ENCODE measurements around the gene SP3.

Gene SP3

GRCh38 chr2:173968551-173968950 is 3.4 kb upstream of the SP3 start:
- Histone ChIP-seq H3K4me2 (ENCODE audit: low read length) (no peak overlapping the region), H4K20me1 (ENCODE audit: control insufficient read depth, insufficient read depth, low read depth, low read length) (no peaks in the 10 kb centered on the region), H3K4me1 (ENCODE audit: control insufficient read depth, low read length) (peaks cover 11% of the 10 kb centered on the region), H3K9me2 (replicated peaks; ENCODE audit: control insufficient read depth, low read length) (no peaks in the 10 kb centered on the region), H3K4me3 (ENCODE audit: low read length) (no peak overlapping the region), H3K36me3 (ENCODE audit: control insufficient read depth, low read length) (peaks cover 8% of the 10 kb centered on the region), H3F3A (ENCODE audit: control insufficient read depth, insufficient read depth) (0 out of 2 replicates have a peak, but pooled peaks cover 11% of the 10 kb centered on the region), H3K79me2 (ENCODE audit: control insufficient read depth, low read length) (peaks cover 16% of the 10 kb centered on the region), H3K9me3 (ENCODE audit: control insufficient read depth, insufficient read depth, low read length) (no peaks in the 10 kb centered on the region), H3K27ac (ENCODE audit: low read depth, low read length) (no peak overlapping the region), H3K27me3 (ENCODE audit: control insufficient read depth, low read length) (no peaks in the 10 kb centered on the region)
- TF ChIP-seq CTCF (IDR thresholded peaks at IDR 0.05; ENCODE audit: low read depth, low read length, poor library complexity, severe bottlenecking) (no peak), EZH2phosphoT487 (IDR thresholded peaks at IDR 0.05; ENCODE audit: borderline replicate concordance, low read length) (no peak)

DNA sequence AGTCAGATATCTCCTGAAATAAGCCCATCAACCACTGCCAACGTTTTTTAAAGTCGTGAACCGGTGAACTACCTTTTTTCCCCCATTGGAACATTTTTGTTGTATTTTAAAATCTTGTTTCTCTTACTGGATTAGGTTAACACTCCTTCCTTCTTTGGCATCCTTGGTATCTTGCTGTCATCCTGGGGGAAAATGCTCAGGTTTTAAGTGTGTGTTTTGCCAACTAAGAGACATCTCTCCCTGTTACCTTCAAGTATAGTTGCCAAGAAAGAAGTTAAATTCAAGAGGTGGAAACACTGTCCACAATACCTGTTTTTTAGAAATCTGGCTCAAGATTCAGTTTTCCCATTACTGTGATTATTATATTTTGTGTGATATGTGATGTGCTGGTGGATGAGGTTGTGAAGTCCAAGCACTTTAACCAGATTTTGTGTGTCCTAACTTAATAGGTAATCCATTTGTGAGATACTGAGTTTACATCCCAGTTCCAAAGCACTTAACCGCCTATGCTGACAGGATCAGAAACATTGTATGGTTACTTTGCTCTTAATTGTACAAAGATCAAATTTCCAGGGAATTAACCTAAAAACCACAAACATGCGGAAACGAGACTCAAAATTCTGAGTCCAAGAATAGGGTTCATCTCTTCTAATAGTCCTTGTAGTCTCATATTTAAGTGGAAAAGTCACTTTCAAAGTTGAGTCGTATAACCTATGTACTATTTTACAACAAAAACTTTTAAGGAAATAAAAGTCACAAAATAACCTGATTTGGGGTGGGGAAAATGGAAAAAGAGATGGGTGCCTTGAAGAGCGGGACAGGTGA is 1.3 kb upstream of the SP3 start:
- H3K36me3 ChIP-seq (ENCODE audit: control insufficient read depth, low read length): peaks cover 27% of the 10 kb centered on the region
- H3K27ac ChIP-seq (ENCODE audit: low read depth, low read length): peak overlapping the region; percentile 97

GRCh38 chr2:173964565-173965371 is 405 bp downstream of the SP3 start:
- Histone ChIP-seq H3K4me2 (ENCODE audit: low read length) (peak overlapping the region; percentile 72), H3K27ac (ENCODE audit: low read depth, low read length) (peak overlapping the region; percentile 97), H3F3A (ENCODE audit: control insufficient read depth, insufficient read depth) (peaks cover 19% of the 10 kb centered on the region), H3K4me1 (ENCODE audit: control insufficient read depth, low read length) (peaks cover 36% of the 10 kb centered on the region), H3K36me3 (ENCODE audit: control insufficient read depth, low read length) (peaks cover 42% of the 10 kb centered on the region), H4K20me1 (ENCODE audit: control insufficient read depth, insufficient read depth, low read depth, low read length) (peaks cover 16% of the 10 kb centered on the region), H3K4me3 (ENCODE audit: low read length) (peak overlapping the region; percentile 91), H3K9me2 (replicated peaks; ENCODE audit: control insufficient read depth, low read length) (no peaks in the 10 kb centered on the region), H3K79me2 (ENCODE audit: control insufficient read depth, low read length) (peaks cover 53% of the 10 kb centered on the region), H3K27me3 (ENCODE audit: control insufficient read depth, low read length) (no peaks in the 10 kb centered on the region), H3K9me3 (ENCODE audit: control insufficient read depth, insufficient read depth, low read length) (no peaks in the 10 kb centered on the region)
- TF ChIP-seq EZH2phosphoT487 (IDR thresholded peaks at IDR 0.05; ENCODE audit: borderline replicate concordance, low read length): no peak
- no peak for TF ChIP-seq CTCF (IDR thresholded peaks at IDR 0.05; ENCODE audit: low read depth, low read length, poor library complexity, severe bottlenecking)

More for the DNA sequence above, 1.3 kb upstream of the SP3 start:
- Histone ChIP-seq H3K4me3 (ENCODE audit: low read length) (peak overlapping the region; percentile 91), H3K9me3 (ENCODE audit: control insufficient read depth, insufficient read depth, low read length) (no peaks in the 10 kb centered on the region), H3K4me2 (ENCODE audit: low read length) (peak overlapping the region; percentile 72), H4K20me1 (ENCODE audit: control insufficient read depth, insufficient read depth, low read depth, low read length) (peaks cover 10% of the 10 kb centered on the region), H3K79me2 (ENCODE audit: control insufficient read depth, low read length) (peaks cover 36% of the 10 kb centered on the region), H3K27me3 (ENCODE audit: control insufficient read depth, low read length) (no peaks in the 10 kb centered on the region), H3F3A (ENCODE audit: control insufficient read depth, insufficient read depth) (peaks cover 19% of the 10 kb centered on the region), H3K4me1 (ENCODE audit: control insufficient read depth, low read length) (peaks cover 18% of the 10 kb centered on the region), H3K9me2 (replicated peaks; ENCODE audit: control insufficient read depth, low read length) (no peaks in the 10 kb centered on the region)
- TF ChIP-seq CTCF (IDR thresholded peaks at IDR 0.05; ENCODE audit: low read depth, low read length, poor library complexity, severe bottlenecking): no peak
- TF ChIP-seq EZH2phosphoT487 (IDR thresholded peaks at IDR 0.05; ENCODE audit: borderline replicate concordance, low read length): no peak
